ENCODE results near the gene STK38L. TPM values are rescaled to one million over a fixed set of nuclear protein-coding genes. Genes with fewer than 3 reads are reported as not detected.

Gene STK38L
- total RNA-seq, 1 donor from 2014 or later, result 31.4 TPM

- H3K27me3 Mint-ChIP-seq (ENCODE audit: unreplicated experiment), result no peaks in the 10 kb centered on the region
- peaks cover 7% of the 10 kb centered on the region for H3K36me3 Mint-ChIP-seq (ENCODE audit: unreplicated experiment)
- no peak for DNase-seq
- H3K9me3 Mint-ChIP-seq (ENCODE audit: unreplicated experiment), result no peaks in the 10 kb centered on the region
- no peak overlapping the region for H3K4me3 Mint-ChIP-seq (ENCODE audit: unreplicated experiment)
- TF ChIP-seq, protein P1, sequence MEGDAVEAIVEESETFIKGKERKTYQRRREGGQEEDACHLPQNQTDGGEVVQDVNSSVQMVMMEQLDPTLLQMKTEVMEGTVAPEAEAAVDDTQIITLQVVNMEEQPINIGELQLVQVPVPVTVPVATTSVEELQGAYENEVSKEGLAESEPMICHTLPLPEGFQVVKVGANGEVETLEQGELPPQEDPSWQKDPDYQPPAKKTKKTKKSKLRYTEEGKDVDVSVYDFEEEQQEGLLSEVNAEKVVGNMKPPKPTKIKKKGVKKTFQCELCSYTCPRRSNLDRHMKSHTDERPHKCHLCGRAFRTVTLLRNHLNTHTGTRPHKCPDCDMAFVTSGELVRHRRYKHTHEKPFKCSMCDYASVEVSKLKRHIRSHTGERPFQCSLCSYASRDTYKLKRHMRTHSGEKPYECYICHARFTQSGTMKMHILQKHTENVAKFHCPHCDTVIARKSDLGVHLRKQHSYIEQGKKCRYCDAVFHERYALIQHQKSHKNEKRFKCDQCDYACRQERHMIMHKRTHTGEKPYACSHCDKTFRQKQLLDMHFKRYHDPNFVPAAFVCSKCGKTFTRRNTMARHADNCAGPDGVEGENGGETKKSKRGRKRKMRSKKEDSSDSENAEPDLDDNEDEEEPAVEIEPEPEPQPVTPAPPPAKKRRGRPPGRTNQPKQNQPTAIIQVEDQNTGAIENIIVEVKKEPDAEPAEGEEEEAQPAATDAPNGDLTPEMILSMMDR (IDR thresholded peaks at IDR 0.05; ENCODE audit: partially characterized antibody, unreplicated experiment), result no peak
- H3K4me1 Mint-ChIP-seq (ENCODE audit: low read depth, unreplicated experiment), result no peaks in the 10 kb centered on the region
- H3K27ac Mint-ChIP-seq (ENCODE audit: unreplicated experiment), result no peak overlapping the region
Measured at GRCh38 chr12:27309995-27310315, 65.9 kb downstream of the STK38L start.

DNA sequence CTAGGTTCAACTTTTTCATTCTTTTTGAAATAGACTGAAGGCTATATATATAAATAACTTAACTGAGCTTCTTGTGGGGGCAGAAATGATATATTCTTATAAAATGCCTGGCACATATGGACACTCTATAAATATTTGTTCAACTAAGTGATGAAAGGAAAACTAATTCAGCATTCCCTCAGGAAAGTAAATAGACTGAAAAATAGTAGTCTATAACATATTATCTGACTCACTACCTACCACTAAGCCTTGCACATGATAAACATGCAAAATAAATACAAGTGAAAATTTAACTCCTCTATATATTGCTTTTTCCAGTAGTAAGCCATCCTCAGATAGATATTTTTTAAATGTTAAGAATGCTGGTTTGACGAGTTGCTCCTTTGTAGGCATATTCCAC lies 72.9 kb downstream of the STK38L start:
- peaks cover 1% of the 10 kb centered on the region for H3K9me3 Mint-ChIP-seq (ENCODE audit: unreplicated experiment)
- no peak for DNase-seq
- no peak overlapping the region for H3K4me3 Mint-ChIP-seq (ENCODE audit: unreplicated experiment)
- H3K27ac Mint-ChIP-seq (ENCODE audit: unreplicated experiment), result no peak overlapping the region
- no peaks in the 10 kb centered on the region for H3K4me1 Mint-ChIP-seq (ENCODE audit: low read depth, unreplicated experiment)
- TF ChIP-seq, protein P1 (IDR thresholded peaks at IDR 0.05; ENCODE audit: partially characterized antibody, unreplicated experiment), result no peak
- H3K36me3 Mint-ChIP-seq (ENCODE audit: unreplicated experiment), result no peaks in the 10 kb centered on the region
- H3K27me3 Mint-ChIP-seq (ENCODE audit: unreplicated experiment), result no peaks in the 10 kb centered on the region

DNA sequence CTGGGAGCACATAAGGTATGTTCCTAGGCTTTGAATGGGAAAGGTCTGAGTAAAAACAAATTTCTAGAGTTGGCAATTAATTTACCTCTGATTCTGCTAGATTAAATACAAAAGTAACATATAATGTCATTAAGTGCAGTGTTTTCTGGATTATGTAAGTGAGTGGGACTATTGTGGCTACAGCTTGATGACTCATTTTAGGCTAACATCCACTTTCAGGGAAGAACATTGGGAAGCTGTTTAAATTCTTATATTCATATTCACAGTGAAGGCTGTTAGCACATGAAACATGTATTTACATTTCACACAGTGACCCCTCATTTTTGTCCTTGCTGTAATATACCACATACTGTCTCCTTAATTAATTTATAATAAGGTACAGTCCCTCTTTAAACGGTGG lies 75.3 kb downstream of the STK38L start:
- no peak overlapping the region for H3K27ac Mint-ChIP-seq (ENCODE audit: unreplicated experiment)
- H3K36me3 Mint-ChIP-seq (ENCODE audit: unreplicated experiment), result no peaks in the 10 kb centered on the region
- H3K9me3 Mint-ChIP-seq (ENCODE audit: unreplicated experiment), result peaks cover 1% of the 10 kb centered on the region
- H3K27me3 Mint-ChIP-seq (ENCODE audit: unreplicated experiment), result no peaks in the 10 kb centered on the region
- H3K4me3 Mint-ChIP-seq (ENCODE audit: unreplicated experiment), result no peak overlapping the region
- H3K4me1 Mint-ChIP-seq (ENCODE audit: low read depth, unreplicated experiment), result no peaks in the 10 kb centered on the region
- TF ChIP-seq, protein P1 (IDR thresholded peaks at IDR 0.05; ENCODE audit: partially characterized antibody, unreplicated experiment), result no peak
- no peak for DNase-seq

DNA sequence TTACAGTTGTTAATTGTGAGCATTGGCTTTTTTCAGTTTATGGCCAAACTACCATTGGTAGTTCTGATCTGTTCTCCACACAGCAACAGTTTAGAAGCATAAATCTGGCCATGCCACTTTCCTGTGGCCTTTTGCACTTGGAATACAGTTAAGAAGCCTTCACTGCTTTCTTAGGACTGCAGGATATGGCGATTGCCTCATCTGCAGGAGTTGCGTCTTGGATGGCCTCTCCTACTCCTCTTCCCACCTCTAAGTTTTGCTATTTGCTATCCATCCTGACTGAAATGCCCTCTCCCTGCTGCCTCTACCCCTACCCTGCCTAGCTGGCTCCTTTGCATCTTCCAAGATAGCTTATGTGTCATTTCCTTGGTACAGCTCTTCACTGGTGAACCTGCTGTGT lies 75.8 kb downstream of the STK38L start:
- Mint-ChIP-seq H3K4me3 (ENCODE audit: unreplicated experiment) (no peak overlapping the region), H3K36me3 (ENCODE audit: unreplicated experiment) (no peaks in the 10 kb centered on the region), H3K27me3 (ENCODE audit: unreplicated experiment) (no peaks in the 10 kb centered on the region), H3K4me1 (ENCODE audit: low read depth, unreplicated experiment) (no peaks in the 10 kb centered on the region), H3K27ac (ENCODE audit: unreplicated experiment) (no peak overlapping the region), H3K9me3 (ENCODE audit: unreplicated experiment) (peaks cover 1% of the 10 kb centered on the region)
- DNase-seq, result no peak
- TF ChIP-seq, protein P1 (IDR thresholded peaks at IDR 0.05; ENCODE audit: partially characterized antibody, unreplicated experiment), result no peak

DNA sequence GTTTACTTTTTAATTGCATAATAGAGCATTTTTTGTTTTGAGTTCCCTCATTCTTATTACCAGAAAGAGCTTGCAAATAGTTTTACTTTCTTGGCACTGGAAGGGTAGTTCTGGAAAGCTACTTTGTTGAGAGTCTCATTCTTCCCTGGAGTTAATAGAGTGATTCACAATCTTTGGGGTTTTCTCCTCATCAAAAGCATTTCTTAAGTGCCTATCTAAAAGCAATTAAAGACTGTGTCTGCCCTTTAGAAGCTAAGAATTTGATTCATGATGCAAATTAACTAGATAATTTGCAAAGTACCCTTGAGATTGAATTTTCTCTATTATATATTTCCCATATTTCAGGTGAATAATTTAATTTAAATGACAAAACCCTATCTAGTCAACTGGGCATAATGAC lies 80.4 kb downstream of the STK38L start:
- no peak for DNase-seq
- Mint-ChIP-seq H3K27me3 (ENCODE audit: unreplicated experiment) (no peaks in the 10 kb centered on the region), H3K9me3 (ENCODE audit: unreplicated experiment) (peaks cover 1% of the 10 kb centered on the region), H3K36me3 (ENCODE audit: unreplicated experiment) (no peaks in the 10 kb centered on the region), H3K27ac (ENCODE audit: unreplicated experiment) (no peak overlapping the region), H3K4me1 (ENCODE audit: low read depth, unreplicated experiment) (no peaks in the 10 kb centered on the region), H3K4me3 (ENCODE audit: unreplicated experiment) (no peak overlapping the region)
- TF ChIP-seq, protein P1 (IDR thresholded peaks at IDR 0.05; ENCODE audit: partially characterized antibody, unreplicated experiment), result no peak
